Memory B cell (primary cell): ENCODE measurements around the gene TNS3.
"Not testable (repeated sequence)": the region's sequence is repeated elsewhere in the genome, so short reads cannot be mapped to it uniquely, and the experiment has no call there.

ENCODE experiments used
- ATAC-seq: fragments of 150-1000 bp; cut with Tn5 transposase; 2 replicates; pipeline ENCODE4 v1.10.0; 2021; ENCODE audit warnings: low read depth, mild to moderate bottlenecking, moderate library complexity
- DNase-seq, 2 donors: peaks; one replicate each; pipeline ENCODE4 v3.0.0; 2022; ENCODE audit warnings: low spot score in 2 of 2
- H3K27ac Mint-ChIP-seq: one replicate; pipeline ENCODE4 v1.8.0; 2022; ENCODE audit warnings: mild to moderate bottlenecking, moderate library complexity, mixed read lengths
- H3K27me3 Mint-ChIP-seq: one replicate; pipeline ENCODE4 v1.8.0; 2022; ENCODE audit warnings: mixed read lengths
- H3K36me3 Mint-ChIP-seq: one replicate; pipeline ENCODE4 v1.8.0; 2022; ENCODE audit warnings: mild to moderate bottlenecking, mixed read lengths
- H3K4me1 Mint-ChIP-seq: one replicate; pipeline ENCODE4 v1.8.0; 2022; ENCODE audit warnings: mixed read lengths
- H3K4me3 Mint-ChIP-seq: one replicate; pipeline ENCODE4 v1.8.0; 2022; ENCODE audit warnings: mild to moderate bottlenecking, moderate library complexity, mixed read lengths
- H3K9me3 Mint-ChIP-seq: one replicate; pipeline ENCODE4 v1.8.0; 2022; ENCODE audit warnings: mixed read lengths

Gene TNS3

DNA sequence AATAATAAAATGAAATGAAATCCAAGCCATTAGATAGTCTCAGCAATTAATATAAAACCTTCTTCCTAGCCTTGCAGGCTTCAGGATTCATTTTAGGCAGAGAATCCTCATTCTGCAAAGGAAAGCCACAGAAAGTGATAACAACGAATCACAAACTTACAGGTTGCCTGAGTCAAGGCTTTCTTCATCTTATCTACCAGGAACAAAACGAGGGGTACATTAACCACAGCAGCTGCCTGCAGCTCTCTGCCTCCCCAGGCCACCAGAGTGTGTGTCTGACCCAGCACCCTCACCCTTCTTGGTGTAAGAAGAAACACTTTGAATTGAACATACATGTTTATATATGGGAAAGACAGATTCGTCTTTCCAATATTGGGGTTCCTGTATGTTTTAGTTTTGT lies 12.5 kb upstream of the TNS3 start:
- Mint-ChIP-seq H3K9me3 (peaks cover 10% of the 10 kb centered on the region), H3K4me1 (peaks cover 8% of the 10 kb centered on the region), H3K4me3 (no peak overlapping the region), H3K27ac (no peak overlapping the region), H3K27me3 (no peaks in the 10 kb centered on the region), H3K36me3 (peaks cover 11% of the 10 kb centered on the region)
- DNase-seq: no peak
- no peak for ATAC-seq

DNA sequence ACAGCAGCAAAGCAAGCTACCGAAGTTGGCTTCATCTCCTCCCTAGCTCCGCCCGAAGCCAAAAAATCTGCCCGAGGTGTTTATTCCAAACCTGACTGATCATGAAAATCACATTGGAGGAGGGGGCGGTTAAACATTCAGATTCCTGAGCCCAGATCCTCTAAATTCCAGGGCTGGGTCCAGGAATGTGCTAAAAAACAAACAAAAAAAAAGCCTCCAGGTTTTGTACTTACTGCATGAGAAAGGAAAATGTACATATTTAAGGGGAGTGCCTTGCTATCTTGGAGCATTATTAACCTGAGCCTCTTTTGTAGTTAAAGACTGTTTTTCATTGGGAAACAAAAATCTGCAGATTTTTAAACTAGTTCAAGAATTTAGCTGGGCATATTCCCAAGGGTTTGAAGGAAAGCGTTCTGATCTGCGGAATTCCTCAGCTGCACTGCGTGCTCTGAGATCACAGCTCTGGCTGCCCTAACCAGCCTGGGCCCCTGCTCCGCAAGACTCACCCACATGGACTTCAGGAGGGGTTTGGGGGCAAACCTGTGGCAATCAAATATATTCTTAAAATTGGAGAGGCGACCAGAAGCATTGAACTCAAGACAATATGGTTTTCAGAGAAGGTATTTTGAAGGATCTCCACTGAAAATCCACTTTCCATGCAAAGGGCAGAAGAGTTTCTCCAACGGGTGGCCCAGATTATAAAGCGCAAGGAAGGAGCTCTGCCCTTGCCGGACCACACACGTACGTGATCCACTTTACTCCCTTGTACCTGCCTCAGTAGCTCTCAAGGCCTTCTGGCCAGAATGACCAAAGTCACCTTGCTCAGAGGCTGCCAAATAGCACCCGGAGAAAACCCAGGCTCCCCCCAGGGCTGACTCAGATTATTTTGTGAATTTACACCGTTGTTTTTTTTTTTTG lies 10.0 kb upstream of the TNS3 start:
- no peaks in the 10 kb centered on the region for H3K27me3 Mint-ChIP-seq
- peaks cover 2% of the 10 kb centered on the region for H3K36me3 Mint-ChIP-seq
- H3K27ac Mint-ChIP-seq: no peak overlapping the region
- H3K4me3 Mint-ChIP-seq: no peak overlapping the region
- peaks cover 13% of the 10 kb centered on the region for H3K4me1 Mint-ChIP-seq
- peaks cover 1% of the 10 kb centered on the region for H3K9me3 Mint-ChIP-seq
- ATAC-seq (no peak), DNase-seq (no peak)

DNA sequence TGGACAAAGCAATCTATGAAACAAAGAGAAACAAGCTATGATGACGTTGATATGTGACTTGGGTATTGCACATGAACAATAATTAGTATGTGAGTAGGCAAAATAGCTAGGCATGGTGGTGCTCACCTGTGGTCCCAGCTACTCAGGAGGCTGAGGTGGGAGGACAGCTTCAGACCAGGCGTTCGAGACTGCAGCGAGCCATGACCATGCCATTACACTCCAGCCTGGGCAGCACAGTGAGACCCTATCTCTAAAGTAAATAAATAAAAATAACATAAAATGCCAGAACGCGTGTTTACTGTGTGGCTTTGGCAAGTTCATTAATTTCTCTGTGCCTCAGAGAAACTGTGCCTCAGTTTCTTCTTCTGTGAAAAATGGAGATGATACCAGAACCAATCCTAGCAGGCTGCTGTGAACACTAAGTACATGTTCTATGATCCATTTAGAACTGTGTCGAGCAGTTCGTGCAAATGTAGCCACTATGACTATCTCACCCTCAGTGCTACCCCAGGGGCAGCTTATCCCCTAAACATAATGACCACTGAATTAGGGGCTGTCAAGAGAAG lies 9.3 kb upstream of the TNS3 start:
- no peaks in the 10 kb centered on the region for H3K27me3 Mint-ChIP-seq
- peaks cover 18% of the 10 kb centered on the region for H3K4me1 Mint-ChIP-seq
- peaks cover 2% of the 10 kb centered on the region for H3K36me3 Mint-ChIP-seq
- ATAC-seq (no peak), DNase-seq (no peak)
- no peak overlapping the region for H3K4me3 Mint-ChIP-seq
- peaks cover 1% of the 10 kb centered on the region for H3K9me3 Mint-ChIP-seq
- H3K27ac Mint-ChIP-seq: no peak overlapping the region

DNA sequence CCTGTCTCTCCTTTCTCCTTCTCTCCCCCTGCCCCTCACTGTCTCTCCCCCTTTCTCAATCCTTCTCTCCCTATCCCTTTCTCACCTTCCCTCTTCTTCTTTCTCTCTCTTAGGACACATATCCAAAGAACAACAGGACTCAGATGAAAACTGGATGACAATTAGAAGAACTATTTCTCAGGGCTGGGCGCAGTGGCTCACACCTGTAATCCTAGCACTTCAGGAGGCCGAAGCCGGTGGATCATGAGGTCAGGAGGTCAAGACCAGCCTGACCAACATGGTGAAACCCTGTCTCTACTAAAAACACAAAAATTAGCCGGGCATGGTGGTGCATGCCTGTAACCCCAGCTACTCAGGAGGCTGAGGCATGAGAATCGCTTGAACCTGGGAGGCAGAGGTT lies 8.3 kb upstream of the TNS3 start:
- not testable (repeated sequence) for H3K27me3 Mint-ChIP-seq, H3K36me3 Mint-ChIP-seq, H3K9me3 Mint-ChIP-seq, H3K4me3 Mint-ChIP-seq, DNase-seq, ATAC-seq
- Mint-ChIP-seq H3K27ac (peak overlapping the region; percentile 46), H3K4me1 (peaks cover 21% of the 10 kb centered on the region)

DNA sequence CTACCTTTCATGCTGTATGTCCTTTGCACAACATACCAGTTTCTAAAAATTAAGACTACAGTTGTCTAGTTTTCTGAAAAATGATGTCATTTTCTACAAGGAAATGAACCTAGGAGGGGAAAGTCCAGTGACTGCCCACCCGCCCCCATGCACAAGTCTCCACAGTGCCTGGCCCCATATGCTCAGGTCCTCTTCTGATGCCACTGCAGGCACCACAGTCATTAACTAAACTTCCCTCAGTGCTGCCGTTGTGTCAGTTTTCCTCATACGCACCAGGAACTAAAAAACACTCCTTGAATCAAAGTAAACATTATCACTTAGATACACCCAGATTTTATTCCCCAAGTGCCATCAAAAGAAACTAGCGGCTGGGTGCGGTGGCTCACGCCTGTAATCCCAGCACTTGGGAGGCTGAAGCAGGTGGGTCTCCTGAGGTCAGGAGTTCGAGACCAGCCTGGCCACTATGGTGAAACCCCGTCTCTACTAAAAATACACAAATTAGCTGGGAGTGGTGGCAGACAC lies 6.9 kb upstream of the TNS3 start:
- H3K4me3 Mint-ChIP-seq: no peak overlapping the region
- H3K36me3 Mint-ChIP-seq: no peaks in the 10 kb centered on the region
- H3K4me1 Mint-ChIP-seq: peaks cover 20% of the 10 kb centered on the region
- ATAC-seq (peak; percentile 24), DNase-seq (no peak)
- H3K9me3 Mint-ChIP-seq: no peaks in the 10 kb centered on the region
- no peaks in the 10 kb centered on the region for H3K27me3 Mint-ChIP-seq
- no peak overlapping the region for H3K27ac Mint-ChIP-seq

GRCh38 chr7:47587976-47588375 lies 6.1 kb upstream of the TNS3 start:
- Mint-ChIP-seq H3K27ac (no peak overlapping the region), H3K9me3 (no peaks in the 10 kb centered on the region), H3K4me1 (peaks cover 22% of the 10 kb centered on the region), H3K4me3 (no peak overlapping the region), H3K27me3 (peaks cover 1% of the 10 kb centered on the region), H3K36me3 (no peaks in the 10 kb centered on the region)
- ATAC-seq (no peak), DNase-seq (no peak)

- Mint-ChIP-seq H3K4me3 (no peak overlapping the region), H3K9me3 (no peaks in the 10 kb centered on the region), H3K27me3 (peaks cover 1% of the 10 kb centered on the region), H3K4me1 (peaks cover 23% of the 10 kb centered on the region), H3K27ac (no peak overlapping the region), H3K36me3 (no peaks in the 10 kb centered on the region)
- no peak for ATAC-seq
- DNase-seq: no peak
Observed at GRCh38 chr7:47587351-47587750, 5.4 kb upstream of the TNS3 start.

DNA sequence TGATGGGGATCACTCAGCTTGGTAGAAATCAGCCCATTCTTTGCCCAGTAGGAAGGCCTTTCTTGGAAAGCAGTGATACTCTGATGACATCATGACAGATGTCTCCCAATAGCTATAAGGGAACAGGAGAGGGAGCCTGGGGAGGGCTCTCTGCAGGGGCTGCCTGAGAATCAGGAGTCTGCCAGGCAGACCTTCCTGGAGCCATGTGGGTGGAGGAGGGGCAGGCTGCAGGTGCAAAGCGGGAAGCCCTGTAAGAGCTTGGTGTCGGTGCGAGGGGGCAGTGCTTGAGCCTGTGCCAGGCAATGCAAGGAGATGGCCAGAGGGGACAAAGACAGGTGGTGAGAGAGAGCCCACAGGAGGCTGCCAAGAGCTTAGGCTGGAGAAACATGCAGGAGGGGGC lies 5.0 kb upstream of the TNS3 start:
- Mint-ChIP-seq H3K27me3 (peaks cover 1% of the 10 kb centered on the region), H3K4me1 (peaks cover 25% of the 10 kb centered on the region), H3K4me3 (no peak overlapping the region), H3K9me3 (no peaks in the 10 kb centered on the region), H3K27ac (no peak overlapping the region), H3K36me3 (no peaks in the 10 kb centered on the region)
- no peak for DNase-seq
- no peak for ATAC-seq

GRCh38 chr7:47586161-47586670 lies 4.3 kb upstream of the TNS3 start:
- not testable (repeated sequence) for ATAC-seq, DNase-seq, H3K9me3 Mint-ChIP-seq, H3K4me3 Mint-ChIP-seq, H3K27ac Mint-ChIP-seq, H3K36me3 Mint-ChIP-seq, H3K27me3 Mint-ChIP-seq
- H3K4me1 Mint-ChIP-seq: peaks cover 25% of the 10 kb centered on the region

DNA sequence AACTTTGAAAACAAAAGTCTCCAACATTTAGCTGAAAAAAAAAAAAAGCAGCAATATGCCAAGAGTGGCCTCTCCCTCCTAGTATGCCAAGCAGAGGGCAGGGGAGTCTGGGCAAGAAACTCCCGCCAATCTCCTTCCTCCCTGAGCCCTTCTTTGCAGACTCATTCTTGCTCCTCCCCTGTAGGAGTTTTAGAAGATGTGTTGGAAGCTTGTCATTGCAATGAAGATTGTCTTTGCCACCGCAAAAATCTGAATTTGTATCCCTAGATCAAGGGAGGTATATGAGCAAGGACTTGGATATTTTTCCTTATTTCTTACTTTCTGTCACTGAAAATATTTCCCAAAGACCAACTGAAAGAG lies 2.6 kb upstream of the TNS3 start:
- no peak for DNase-seq
- Mint-ChIP-seq H3K4me1 (peaks cover 34% of the 10 kb centered on the region), H3K27ac (no peak overlapping the region), H3K36me3 (no peaks in the 10 kb centered on the region), H3K27me3 (peaks cover 1% of the 10 kb centered on the region), H3K4me3 (no peak overlapping the region), H3K9me3 (no peaks in the 10 kb centered on the region)
- no peak for ATAC-seq

- Mint-ChIP-seq H3K9me3 (no peaks in the 10 kb centered on the region), H3K4me1 (peaks cover 38% of the 10 kb centered on the region), H3K36me3 (no peaks in the 10 kb centered on the region), H3K27me3 (peaks cover 1% of the 10 kb centered on the region), H3K4me3 (no peak overlapping the region), H3K27ac (no peak overlapping the region)
- ATAC-seq (no peak), DNase-seq (no peak)
Observed at GRCh38 chr7:47583739-47584535, 2.0 kb upstream of the TNS3 start.

GRCh38 chr7:47582764-47583738 lies 1.1 kb upstream of the TNS3 start:
- Mint-ChIP-seq H3K27ac (peak overlapping the region; percentile 92), H3K4me1 (peaks cover 39% of the 10 kb centered on the region), H3K27me3 (peaks cover 1% of the 10 kb centered on the region), H3K4me3 (peak overlapping the region; percentile 96), H3K9me3 (no peaks in the 10 kb centered on the region), H3K36me3 (no peaks in the 10 kb centered on the region)
- DNase-seq: no peak
- ATAC-seq: no peak

DNA sequence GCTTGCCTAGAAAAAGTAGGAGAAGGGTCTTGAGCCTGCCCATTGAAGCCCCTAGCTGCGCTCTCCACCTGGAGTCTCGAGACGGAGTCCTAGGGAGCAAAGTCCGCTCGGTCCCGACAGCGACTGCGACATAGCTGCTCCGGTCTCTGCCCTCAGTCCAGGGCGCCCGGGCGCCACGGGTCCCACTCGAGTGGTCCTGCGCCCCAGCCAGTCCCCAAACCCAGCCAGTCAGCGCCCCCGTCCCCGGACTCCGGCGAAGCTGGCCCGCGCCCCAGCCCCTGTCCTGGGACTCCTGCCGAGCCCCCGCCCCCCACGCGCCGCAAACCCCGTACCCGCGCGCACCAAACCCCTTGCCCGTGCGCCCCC lies 490 bp downstream of the TNS3 start:
- peak in 1 of 2 donors; percentile 38 for DNase-seq
- no peaks in the 10 kb centered on the region for H3K36me3 Mint-ChIP-seq
- peaks cover 44% of the 10 kb centered on the region for H3K4me1 Mint-ChIP-seq
- peak; percentile 18 for ATAC-seq
- H3K4me3 Mint-ChIP-seq: peak overlapping the region; percentile 96
- H3K9me3 Mint-ChIP-seq: no peaks in the 10 kb centered on the region
- H3K27me3 Mint-ChIP-seq: peaks cover 1% of the 10 kb centered on the region
- H3K27ac Mint-ChIP-seq: peak overlapping the region; percentile 92
